GM18526 (cell line): Measurements from ENCODE around the gene LRRC27.

ENCODE experiments used
- POLR2A ChIP-seq: IDR thresholded peaks from 3 replicates; pipeline ENCODE4 v1.6.1; 2011; ENCODE audit not compliant: insufficient read length; ENCODE audit errors: extremely low read depth

LRRC27 gene

GRCh38 chr10:132411561-132412253 is 79.7 kb downstream of the LRRC27 start:
- TF ChIP-seq POLR2A, result no peak

- TF ChIP-seq POLR2A, result no peak
These were observed 80.6 kb downstream of the LRRC27 start for GRCh38 chr10:132412316-132413192.

GRCh38 chr10:132413226-132414205 is 81.5 kb downstream of the LRRC27 start:
- no peak for TF ChIP-seq POLR2A

GRCh38 chr10:132414402-132415016 is 82.5 kb downstream of the LRRC27 start:
- TF ChIP-seq POLR2A, result no peak

- TF ChIP-seq POLR2A, result no peak
These were observed 83.3 kb downstream of the LRRC27 start for GRCh38 chr10:132415255-132415654.

GRCh38 chr10:132415956-132416355 is 84.0 kb downstream of the LRRC27 start:
- TF ChIP-seq POLR2A, result no peak

- no peak for TF ChIP-seq POLR2A
These were observed 84.7 kb downstream of the LRRC27 start for GRCh38 chr10:132416566-132417256.

GRCh38 chr10:132417257-132417910 is 85.4 kb downstream of the LRRC27 start:
- TF ChIP-seq POLR2A, result no peak

GRCh38 chr10:132417957-132418441 is 86.0 kb downstream of the LRRC27 start:
- TF ChIP-seq POLR2A, result no peak

- TF ChIP-seq POLR2A, result no peak
These were observed 86.8 kb downstream of the LRRC27 start for GRCh38 chr10:132418527-132419416.

GRCh38 chr10:132419538-132420468 is 87.8 kb downstream of the LRRC27 start:
- TF ChIP-seq POLR2A, result no peak
